Neutrophil (primary cell): Measurements from ENCODE around the gene NAALAD2.

Source experiments
- H3K27ac ChIP-seq: fragments of 200-600 bp; sonication (generic); 2 replicates; pipeline ENCODE4 v1.5.1; 2016; ENCODE audit warnings: mild to moderate bottlenecking, moderate library complexity
- H3K27me3 ChIP-seq: fragments of 200-600 bp; sonication (generic); 2 replicates; pipeline ENCODE4 v1.6.0; 2016; ENCODE audit warnings: mild to moderate bottlenecking
- H3K36me3 ChIP-seq: fragments of 200-600 bp; sonication (generic); 2 replicates; pipeline ENCODE4 v1.5.1; 2017
- H3K4me1 ChIP-seq, 2 experiments: fragments of 200-600 bp in 1 of 2; sonication (generic) in 1 of 2; 1 replicate in 1 of 2; 2 replicates in 1 of 2; pipeline versions ENCODE4 v1.5.1 to v1.6.1; 2013 to 2016; ENCODE audit warnings: low read depth in 1 of 2, low read length in 1 of 2, mild to moderate bottlenecking in 1 of 2, moderate library complexity in 1 of 2; ENCODE audit not compliant: control insufficient read depth in 1 of 2, insufficient read depth in 1 of 2
- H3K4me3 ChIP-seq, 2 experiments: fragments of 200-600 bp in 1 of 2; sonication (generic) in 1 of 2; 1 replicate in 1 of 2; 2 replicates in 1 of 2; pipeline ENCODE4 v1.5.1; 2013 to 2016; ENCODE audit warnings: low read depth in 1 of 2, low read length in 1 of 2, mild to moderate bottlenecking in 1 of 2, moderate library complexity in 1 of 2
- H3K9me3 ChIP-seq: fragments of 200-600 bp; sonication (generic); 2 replicates; pipeline ENCODE4 v1.5.1; 2016
- CTCF ChIP-seq: fragments of 200-600 bp; sonication (generic); IDR thresholded peaks from 2 replicates; pipeline ENCODE4 v1.5.1; 2016; ENCODE audit warnings: antibody characterized with exemption

NAALAD2 gene

GRCh38 chr11:90179923-90180322, 45.5 kb downstream of the NAALAD2 start:
- H3K4me1 ChIP-seq, result no peaks in the 10 kb centered on the region
- H3K36me3 ChIP-seq, result no peaks in the 10 kb centered on the region
- no peak for TF ChIP-seq CTCF
- no peaks in the 10 kb centered on the region for H3K27me3 ChIP-seq
- H3K9me3 ChIP-seq, result no peaks in the 10 kb centered on the region
- H3K27ac ChIP-seq, result no peak overlapping the region
- no peak overlapping the region for H3K4me3 ChIP-seq

GRCh38 chr11:90187839-90188238, 53.4 kb downstream of the NAALAD2 start:
- Histone ChIP-seq H3K4me1 (no peaks in the 10 kb centered on the region), H3K9me3 (no peaks in the 10 kb centered on the region), H3K27ac (no peak overlapping the region), H3K27me3 (no peaks in the 10 kb centered on the region), H3K4me3 (no peak overlapping the region), H3K36me3 (no peaks in the 10 kb centered on the region)
- no peak for TF ChIP-seq CTCF

GRCh38 chr11:90189011-90189410, 54.5 kb downstream of the NAALAD2 start:
- Histone ChIP-seq H3K36me3 (no peaks in the 10 kb centered on the region), H3K9me3 (no peaks in the 10 kb centered on the region), H3K4me1 (no peaks in the 10 kb centered on the region), H3K27me3 (no peaks in the 10 kb centered on the region), H3K27ac (no peak overlapping the region), H3K4me3 (no peak overlapping the region)
- no peak for TF ChIP-seq CTCF

- TF ChIP-seq CTCF, result no peak
- Histone ChIP-seq H3K4me1 (no peaks in the 10 kb centered on the region), H3K27me3 (no peaks in the 10 kb centered on the region), H3K4me3 (no peak overlapping the region), H3K9me3 (no peaks in the 10 kb centered on the region), H3K36me3 (no peaks in the 10 kb centered on the region), H3K27ac (no peak overlapping the region)
Measured at GRCh38 chr11:90192869-90193582, 58.6 kb downstream of the NAALAD2 start.

- no peaks in the 10 kb centered on the region for H3K4me1 ChIP-seq
- H3K27me3 ChIP-seq, result no peaks in the 10 kb centered on the region
- H3K9me3 ChIP-seq, result no peaks in the 10 kb centered on the region
- H3K36me3 ChIP-seq, result peaks cover 13% of the 10 kb centered on the region
- no peak for TF ChIP-seq CTCF
- no peak overlapping the region for H3K27ac ChIP-seq
- H3K4me3 ChIP-seq, result no peak overlapping the region
Measured at GRCh38 chr11:90197377-90197776, 62.9 kb downstream of the NAALAD2 start.
